SK-N-SH (cell line): ENCODE results near the gene SCG2.

Experiments used
- EP300 ChIP-seq, 2 experiments: IDR thresholded peaks; 2 replicates each; pipeline versions ENCODE4 v1.4.0 to v1.6.1; 2012; ENCODE audit warnings: borderline replicate concordance in 1 of 2, low read depth in 1 of 2, low read length in 1 of 2
- SMC3 ChIP-seq: IDR thresholded peaks from 2 replicates; pipeline ENCODE4 v1.6.1; 2012; ENCODE audit warnings: low read depth, low read length, improper control_type of control experiment
- TF ChIP-seq, protein P1 (sequence below): IDR thresholded peaks from 2 replicates; pipeline ENCODE4 v1.6.1; 2012; ENCODE audit warnings: mild to moderate bottlenecking, low read depth, low read length, moderate library complexity
- TF ChIP-seq, protein P2 (sequence below): fragments of 200-600 bp; sonication (generic); IDR thresholded peaks from 2 replicates; pipeline ENCODE4 v1.6.1; 2017; ENCODE audit warnings: antibody characterized with exemption, mild to moderate bottlenecking, moderate library complexity

DNA sequence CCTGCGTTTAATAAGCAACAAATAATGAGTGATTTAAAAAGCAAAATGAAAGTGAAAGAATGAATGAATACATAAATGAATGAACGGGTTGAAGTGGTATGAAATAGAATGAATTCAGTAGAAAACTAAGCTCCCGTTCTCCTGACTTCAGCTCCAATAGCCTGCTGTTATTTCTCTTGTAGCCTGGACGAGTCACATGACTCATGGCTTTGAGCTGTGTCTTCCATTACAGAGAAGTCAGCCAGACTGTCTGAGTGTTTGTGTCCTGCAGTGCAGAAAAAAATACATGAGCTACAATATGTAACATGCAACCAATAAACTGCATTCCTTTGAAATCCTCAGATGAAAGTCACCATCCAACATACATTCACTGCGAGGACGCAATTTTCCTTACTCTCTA, 21.2 kb downstream of the SCG2 start:
- TF ChIP-seq EP300 (IDR thresholded peaks at IDR 0.05; ENCODE audit: borderline replicate concordance in 1 of 2, low read depth in 1 of 2, low read length in 1 of 2) (no peak), SMC3 (no peak)
- TF ChIP-seq, protein P1, sequence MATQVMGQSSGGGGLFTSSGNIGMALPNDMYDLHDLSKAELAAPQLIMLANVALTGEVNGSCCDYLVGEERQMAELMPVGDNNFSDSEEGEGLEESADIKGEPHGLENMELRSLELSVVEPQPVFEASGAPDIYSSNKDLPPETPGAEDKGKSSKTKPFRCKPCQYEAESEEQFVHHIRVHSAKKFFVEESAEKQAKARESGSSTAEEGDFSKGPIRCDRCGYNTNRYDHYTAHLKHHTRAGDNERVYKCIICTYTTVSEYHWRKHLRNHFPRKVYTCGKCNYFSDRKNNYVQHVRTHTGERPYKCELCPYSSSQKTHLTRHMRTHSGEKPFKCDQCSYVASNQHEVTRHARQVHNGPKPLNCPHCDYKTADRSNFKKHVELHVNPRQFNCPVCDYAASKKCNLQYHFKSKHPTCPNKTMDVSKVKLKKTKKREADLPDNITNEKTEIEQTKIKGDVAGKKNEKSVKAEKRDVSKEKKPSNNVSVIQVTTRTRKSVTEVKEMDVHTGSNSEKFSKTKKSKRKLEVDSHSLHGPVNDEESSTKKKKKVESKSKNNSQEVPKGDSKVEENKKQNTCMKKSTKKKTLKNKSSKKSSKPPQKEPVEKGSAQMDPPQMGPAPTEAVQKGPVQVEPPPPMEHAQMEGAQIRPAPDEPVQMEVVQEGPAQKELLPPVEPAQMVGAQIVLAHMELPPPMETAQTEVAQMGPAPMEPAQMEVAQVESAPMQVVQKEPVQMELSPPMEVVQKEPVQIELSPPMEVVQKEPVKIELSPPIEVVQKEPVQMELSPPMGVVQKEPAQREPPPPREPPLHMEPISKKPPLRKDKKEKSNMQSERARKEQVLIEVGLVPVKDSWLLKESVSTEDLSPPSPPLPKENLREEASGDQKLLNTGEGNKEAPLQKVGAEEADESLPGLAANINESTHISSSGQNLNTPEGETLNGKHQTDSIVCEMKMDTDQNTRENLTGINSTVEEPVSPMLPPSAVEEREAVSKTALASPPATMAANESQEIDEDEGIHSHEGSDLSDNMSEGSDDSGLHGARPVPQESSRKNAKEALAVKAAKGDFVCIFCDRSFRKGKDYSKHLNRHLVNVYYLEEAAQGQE: no peak
- TF ChIP-seq, protein P2, sequence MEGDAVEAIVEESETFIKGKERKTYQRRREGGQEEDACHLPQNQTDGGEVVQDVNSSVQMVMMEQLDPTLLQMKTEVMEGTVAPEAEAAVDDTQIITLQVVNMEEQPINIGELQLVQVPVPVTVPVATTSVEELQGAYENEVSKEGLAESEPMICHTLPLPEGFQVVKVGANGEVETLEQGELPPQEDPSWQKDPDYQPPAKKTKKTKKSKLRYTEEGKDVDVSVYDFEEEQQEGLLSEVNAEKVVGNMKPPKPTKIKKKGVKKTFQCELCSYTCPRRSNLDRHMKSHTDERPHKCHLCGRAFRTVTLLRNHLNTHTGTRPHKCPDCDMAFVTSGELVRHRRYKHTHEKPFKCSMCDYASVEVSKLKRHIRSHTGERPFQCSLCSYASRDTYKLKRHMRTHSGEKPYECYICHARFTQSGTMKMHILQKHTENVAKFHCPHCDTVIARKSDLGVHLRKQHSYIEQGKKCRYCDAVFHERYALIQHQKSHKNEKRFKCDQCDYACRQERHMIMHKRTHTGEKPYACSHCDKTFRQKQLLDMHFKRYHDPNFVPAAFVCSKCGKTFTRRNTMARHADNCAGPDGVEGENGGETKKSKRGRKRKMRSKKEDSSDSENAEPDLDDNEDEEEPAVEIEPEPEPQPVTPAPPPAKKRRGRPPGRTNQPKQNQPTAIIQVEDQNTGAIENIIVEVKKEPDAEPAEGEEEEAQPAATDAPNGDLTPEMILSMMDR: no peak
